H9 (cell line): ENCODE data around the gene GRIK4. TPM values are rescaled to one million over a fixed set of nuclear protein-coding genes. Genes with fewer than 3 reads are reported as not detected.

Experiments used
- DNase-seq: peaks from one replicate; pipeline ENCODE4 v3.0.0-alpha.2; 2017
- H2AFZ ChIP-seq: one replicate; pipeline ENCODE4 v1.6.1; 2013; ENCODE audit warnings: mild to moderate bottlenecking, low read length, control low read depth, moderate library complexity
- H2AK5ac ChIP-seq: 2 replicates; pipeline ENCODE4 v1.6.1; 2013; ENCODE audit warnings: low read length, control low read depth, mixed read lengths; ENCODE audit not compliant: insufficient read length
- H2BK120ac ChIP-seq: one replicate; pipeline ENCODE4 v1.6.1; 2013; ENCODE audit warnings: low read depth, mild to moderate bottlenecking, low read length, control low read depth, inconsistent platforms; ENCODE audit not compliant: poor library complexity, severe bottlenecking
- H2BK12ac ChIP-seq: 2 replicates; pipeline ENCODE4 v1.6.1; 2013; ENCODE audit warnings: low read length, control low read depth, mixed read lengths, low read depth; ENCODE audit not compliant: insufficient read length
- H2BK15ac ChIP-seq: 2 replicates; pipeline ENCODE4 v1.6.1; 2013; ENCODE audit warnings: low read depth, low read length, control low read depth
- H2BK20ac ChIP-seq: one replicate; pipeline ENCODE4 v1.6.1; 2013; ENCODE audit warnings: low read depth, mild to moderate bottlenecking, low read length, control low read depth, inconsistent platforms; ENCODE audit not compliant: poor library complexity, severe bottlenecking
- H2BK5ac ChIP-seq: 2 replicates; pipeline ENCODE4 v1.6.1; 2013; ENCODE audit warnings: low read length, control low read depth, mixed read lengths; ENCODE audit not compliant: insufficient read length
- H3K14ac ChIP-seq: 2 replicates; pipeline ENCODE4 v1.6.1; 2013; ENCODE audit warnings: low read length, control low read depth; ENCODE audit not compliant: insufficient read depth
- H3K18ac ChIP-seq: 2 replicates; pipeline ENCODE4 v1.6.1; 2013; ENCODE audit warnings: low read depth, mild to moderate bottlenecking, mixed read lengths, low read length, control low read depth; ENCODE audit not compliant: insufficient read length
- H3K23ac ChIP-seq: 2 replicates; pipeline ENCODE4 v1.6.1; 2013; ENCODE audit warnings: low read length, control low read depth, mixed read lengths, low read depth; ENCODE audit not compliant: insufficient read length
- H3K23me2 ChIP-seq: 2 replicates; pipeline ENCODE4 v1.6.1; 2013; ENCODE audit warnings: low read depth, mild to moderate bottlenecking, mixed read lengths, low read length, control low read depth; ENCODE audit not compliant: insufficient read length, poor library complexity, severe bottlenecking
- H3K27ac ChIP-seq: 2 replicates; pipeline ENCODE4 v1.5.1; 2013; ENCODE audit warnings: low read length, control low read depth, mixed read lengths, low read depth; ENCODE audit not compliant: insufficient read length
- H3K27me3 ChIP-seq: 2 replicates; pipeline ENCODE4 v1.6.1; 2013; ENCODE audit warnings: low read length, control low read depth, inconsistent platforms; ENCODE audit not compliant: insufficient read depth
- H3K4ac ChIP-seq: 2 replicates; pipeline ENCODE4 v1.6.1; 2013; ENCODE audit warnings: low read depth, mild to moderate bottlenecking, control low read depth, inconsistent platforms, low read length, moderate library complexity
- H3K4me1 ChIP-seq: 2 replicates; pipeline ENCODE4 v1.6.1; 2013; ENCODE audit warnings: low read length, control low read depth, inconsistent platforms; ENCODE audit not compliant: insufficient read depth
- H3K4me2 ChIP-seq: 2 replicates; pipeline ENCODE4 v1.6.1; 2013; ENCODE audit warnings: low read length, control low read depth, mixed read lengths; ENCODE audit not compliant: insufficient read length, insufficient read depth
- H3K56ac ChIP-seq: 2 replicates; pipeline ENCODE4 v1.6.1; 2013; ENCODE audit warnings: low read depth, mild to moderate bottlenecking, mixed read lengths, low read length, control low read depth; ENCODE audit not compliant: insufficient read length
- H3K79me1 ChIP-seq: 2 replicates; pipeline ENCODE4 v1.6.1; 2013; ENCODE audit warnings: low read depth, mild to moderate bottlenecking, moderate library complexity, low read length, control low read depth, inconsistent platforms; ENCODE audit not compliant: insufficient read depth, poor library complexity, severe bottlenecking
- H3K79me2 ChIP-seq: 2 replicates; pipeline ENCODE4 v1.6.1; 2013; ENCODE audit warnings: low read length, control low read depth, inconsistent platforms; ENCODE audit not compliant: insufficient read depth
- H3K9ac ChIP-seq: 2 replicates; pipeline ENCODE4 v1.6.1; 2013; ENCODE audit warnings: low read length, control low read depth, mixed read lengths; ENCODE audit not compliant: insufficient read length; ENCODE audit errors: extremely low read depth
- H3K9me3 ChIP-seq: one replicate; pipeline ENCODE4 v1.6.1; 2013; ENCODE audit warnings: low read depth, low read length, inconsistent platforms; ENCODE audit not compliant: control insufficient read depth
- H3T11ph ChIP-seq: one replicate; pipeline ENCODE4 v1.6.1; 2013; ENCODE audit warnings: mild to moderate bottlenecking, low read length, control low read depth, inconsistent platforms
- H4K20me1 ChIP-seq: one replicate; pipeline ENCODE4 v1.6.1; 2013; ENCODE audit not compliant: control insufficient read depth, insufficient read length, insufficient read depth
- H4K5ac ChIP-seq: 2 replicates; pipeline ENCODE4 v1.6.1; 2013; ENCODE audit warnings: low read depth, mild to moderate bottlenecking, mixed read lengths, low read length, control low read depth; ENCODE audit not compliant: insufficient read length
- H4K8ac ChIP-seq: replicated peaks from 2 replicates; pipeline ENCODE4 v1.6.1; 2013; ENCODE audit warnings: low read length, control low read depth, mixed read lengths, low read depth; ENCODE audit not compliant: insufficient read length
- H4K91ac ChIP-seq: 2 replicates; pipeline ENCODE4 v1.6.1; 2013; ENCODE audit warnings: low read depth, mild to moderate bottlenecking, moderate library complexity, mixed read lengths, low read length, control low read depth; ENCODE audit not compliant: insufficient read length
- H3K27ac Mint-ChIP-seq, 3 experiments: 2 replicates in 2 of 3; 3 replicates in 1 of 3; pipeline ENCODE4 v1.8.0; 2020 to 2021; ENCODE audit warnings: mixed read lengths in 3 of 3, mild to moderate bottlenecking in 1 of 3, moderate library complexity in 1 of 3
- H3K27me3 Mint-ChIP-seq: 2 replicates; pipeline ENCODE4 v1.8.0; 2021; ENCODE audit warnings: low read depth, mild to moderate bottlenecking, moderate library complexity, mixed read lengths
- H3K36me3 Mint-ChIP-seq, 3 experiments: 2 replicates in 2 of 3; 3 replicates in 1 of 3; pipeline ENCODE4 v1.8.0; 2020 to 2021; ENCODE audit warnings: low read depth in 3 of 3, mixed read lengths in 3 of 3; ENCODE audit not compliant: insufficient read depth in 1 of 3
- H3K4me1 Mint-ChIP-seq, 2 experiments: 2 replicates each; pipeline ENCODE4 v1.8.0; 2020; ENCODE audit warnings: mixed read lengths in 2 of 2
- H3K4me3 Mint-ChIP-seq, 2 experiments: 2 replicates in 1 of 2; 3 replicates in 1 of 2; pipeline ENCODE4 v1.8.0; 2020 to 2021; ENCODE audit warnings: mild to moderate bottlenecking in 2 of 2, mixed read lengths in 2 of 2, moderate library complexity in 1 of 2
- H3K9me3 Mint-ChIP-seq, 2 experiments: 2 replicates in 1 of 2; 3 replicates in 1 of 2; pipeline ENCODE4 v1.8.0; 2020; ENCODE audit warnings: mild to moderate bottlenecking in 2 of 2, mixed read lengths in 2 of 2, moderate library complexity in 1 of 2
- CTCF ChIP-seq: fragments of 200-600 bp; sonication (generic); conservative IDR thresholded peaks from 3 replicates; pipeline ENCODE4 v1.8.0; 2021; ENCODE audit warnings: antibody characterized with exemption, mild to moderate bottlenecking
- WGBS: extraction: QIAGEN DNeasy Blood & Tissue Kit; methylation state at CpG from one replicate; pipeline ENCODE4 v1.1.7; 2013; ENCODE audit warnings: missing lambda C conversion rate, low lambda C conversion rate, mixed read lengths; ENCODE audit not compliant: insufficient read length; ENCODE audit errors: extremely low coverage; 5-methylcytosine and 5-hydroxymethylcytosine counted together
- total RNA-seq: library from RNA; stranded (reverse); gene quantifications from 2 replicates; pipeline ENCODE4 v1.2.1, GENCODE V29; 2021

Gene GRIK4
- total RNA-seq, 1 experiment from 2014 or later: 2.3 TPM

- H2BK15ac ChIP-seq: no peak overlapping the region
Observed at GRCh38 chr11:120543521-120544215, 32.1 kb downstream of the GRIK4 start.

More at GRCh38 chr11:120543521-120544215, 32.1 kb downstream of the GRIK4 start:
- whole genome bisulfite sequencing: no CpG with 5 or more reads among the region's 6 CpGs
- no peak overlapping the region for H4K8ac ChIP-seq
- H3K23me2 ChIP-seq: no peaks in the 10 kb centered on the region
- no peak overlapping the region for H2BK12ac ChIP-seq
- H3K27me3 ChIP-seq: no peaks in the 10 kb centered on the region
- H3K9me3 Mint-ChIP-seq: no peaks in the 10 kb centered on the region
- no peaks in the 10 kb centered on the region for H3K79me2 ChIP-seq
- H2AFZ ChIP-seq: no peak overlapping the region
- TF ChIP-seq CTCF: no peak
- no peak overlapping the region for H2BK120ac ChIP-seq
- H4K20me1 ChIP-seq: no peaks in the 10 kb centered on the region
- no peak overlapping the region for H3K56ac ChIP-seq
- no peaks in the 10 kb centered on the region for H3K79me1 ChIP-seq
- peaks cover 22 to 31% of the 10 kb centered on the region in 2 experiments for H3K4me1 Mint-ChIP-seq
- no peak overlapping the region for H3T11ph ChIP-seq
- H4K5ac ChIP-seq: no peak overlapping the region
- H3K9me3 ChIP-seq: no peaks in the 10 kb centered on the region
- no peak overlapping the region for H3K4me3 Mint-ChIP-seq
- no peak overlapping the region for H3K27ac Mint-ChIP-seq
- H4K91ac ChIP-seq: no peak overlapping the region
- H2BK20ac ChIP-seq: no peak overlapping the region
- no peak overlapping the region for H3K14ac ChIP-seq
- no peak overlapping the region for H3K9ac ChIP-seq
- H3K4ac ChIP-seq: no peak overlapping the region
- H3K18ac ChIP-seq: no peak overlapping the region
- no peaks in the 10 kb centered on the region; the same call in 1 of the 2 replicates for H3K4me1 ChIP-seq
- no peak for DNase-seq
- H3K36me3 Mint-ChIP-seq: no peaks in the 10 kb centered on the region
- no peak overlapping the region for H3K27ac ChIP-seq
- H3K27me3 Mint-ChIP-seq: peaks cover 4% of the 10 kb centered on the region
- no peak overlapping the region for H3K4me2 ChIP-seq
- H2BK5ac ChIP-seq: no peak overlapping the region
- H3K23ac ChIP-seq: no peak overlapping the region
- H2AK5ac ChIP-seq: no peak overlapping the region
